HG02870 (cell line): Measurements from ENCODE around the gene ZNF557.
"Not testable (repeated sequence)": the region's sequence is repeated elsewhere in the genome, so short reads cannot be mapped to it uniquely, and the experiment has no call there.

ENCODE experiments used
- ATAC-seq: cut with Tn5 transposase; IDR thresholded peaks from one replicate; pipeline ENCODE4 v1.9.1; 2021; ENCODE audit warnings: mild to moderate bottlenecking, moderate library complexity; ENCODE audit not compliant: unreplicated experiment

ZNF557 gene

DNA sequence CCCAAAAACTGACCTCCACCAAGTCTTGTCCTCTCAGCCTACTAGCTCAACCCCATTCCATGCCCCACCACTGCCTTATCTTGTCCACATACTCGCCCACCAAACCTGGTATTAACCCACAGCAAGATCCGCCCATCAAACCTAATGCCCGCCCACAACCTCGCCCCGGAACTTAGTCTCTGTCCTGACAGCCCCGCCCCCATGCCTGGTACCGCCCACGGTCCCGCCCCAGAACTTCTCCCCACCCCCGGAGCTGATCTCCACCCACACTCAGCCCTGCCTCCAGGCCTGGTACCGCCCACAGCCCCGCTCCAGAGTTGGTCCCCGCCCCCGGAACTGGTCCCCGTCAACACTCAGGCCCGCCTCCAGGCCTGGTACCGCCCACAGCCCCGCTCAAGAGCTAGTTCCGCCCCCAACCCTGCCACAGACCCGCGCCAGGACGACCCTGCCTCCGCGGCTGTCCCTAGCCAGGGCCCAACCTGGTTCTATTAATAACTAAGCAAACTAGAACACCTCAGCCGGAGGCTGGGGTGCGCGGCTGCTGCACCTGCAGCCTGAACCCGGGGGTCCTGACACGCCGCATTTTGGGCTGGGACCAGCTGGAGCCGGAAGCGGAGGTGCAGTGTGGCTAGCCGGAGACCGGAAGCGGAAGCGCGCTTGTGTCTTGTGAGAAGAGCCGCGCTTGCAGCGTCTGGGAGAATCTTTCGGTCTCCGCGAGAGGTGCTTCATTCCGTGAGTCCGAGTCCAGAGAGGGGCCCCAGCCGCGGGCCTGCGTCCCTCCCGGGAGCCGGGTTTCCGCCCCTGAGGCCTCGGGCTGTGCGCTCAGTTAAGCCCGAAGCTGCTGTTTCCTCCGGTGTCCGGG is at the start of gene ZNF557:
TSS of gene ZNF557 (plus strand) at position 662 of the 862 bp plus-strand sequence. CDS start 5,372 bp downstream, outside the sequence.
- peak; percentile 87 for ATAC-seq

DNA sequence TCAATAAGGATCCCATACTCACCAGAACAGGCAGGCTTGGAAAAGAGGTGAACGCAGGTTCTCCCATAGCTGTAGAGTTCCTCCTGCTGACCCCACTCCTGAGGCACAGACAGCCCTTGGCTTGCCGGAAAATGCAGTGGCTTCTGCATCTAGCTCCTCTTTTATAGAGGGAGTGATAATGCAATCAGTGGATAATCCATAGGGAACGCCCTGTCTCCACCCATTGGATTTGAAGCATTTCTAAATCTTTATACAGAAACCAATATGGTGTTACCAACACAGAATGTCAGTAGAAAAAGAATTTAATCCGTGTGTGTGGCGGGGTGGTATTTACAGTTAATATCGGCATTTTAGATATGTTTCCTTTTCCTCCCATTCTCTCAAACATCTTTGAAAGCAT is 48.2 kb upstream of the ZNF557 start, which contains the start of gene MBD3L2B:
TSS of gene MBD3L2B (minus strand) at position 101 of the 400 bp plus-strand sequence. CDS start at position 67, 34 bp downstream.
- ATAC-seq = not testable (repeated sequence)

DNA sequence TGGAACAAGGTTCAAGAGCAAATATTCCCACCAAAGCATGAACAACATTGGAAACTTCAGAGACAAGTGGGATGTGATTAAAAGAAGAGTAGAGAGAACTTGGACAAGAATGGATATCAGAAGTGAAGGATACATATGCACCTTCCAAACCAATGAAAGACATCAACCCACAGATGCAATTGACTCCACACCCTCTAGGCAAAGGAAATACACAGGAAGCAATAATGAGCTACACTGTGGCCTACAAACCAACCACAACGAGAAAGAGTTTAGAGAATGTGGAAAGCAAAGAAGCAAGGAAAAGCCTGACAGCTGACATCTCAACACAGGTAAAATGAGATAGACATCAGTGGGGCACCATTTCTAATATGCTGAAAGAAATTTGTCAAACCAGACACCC is 40.7 kb upstream of the ZNF557 start:
- not testable (repeated sequence) for ATAC-seq

DNA sequence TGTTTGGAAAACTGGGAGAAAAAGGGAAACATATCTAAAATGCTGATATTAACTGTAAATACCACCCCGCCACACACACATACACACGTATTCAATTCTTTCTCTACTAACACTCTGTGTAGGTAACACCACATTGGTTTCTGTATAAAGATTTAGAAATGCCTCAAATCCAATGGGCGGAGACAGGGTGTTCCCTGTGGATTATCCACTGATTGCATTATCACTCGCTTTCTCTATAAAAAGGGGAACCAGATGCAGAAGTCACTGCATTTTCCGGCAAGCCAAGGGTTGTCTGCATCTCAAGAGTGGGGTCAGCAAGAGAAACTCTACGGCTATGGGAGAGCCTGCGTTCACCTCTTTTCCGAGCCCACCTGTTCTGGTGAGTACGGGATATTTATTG is 39.2 kb upstream of the ZNF557 start, which contains the start of gene MBD3L5:
TSS of gene MBD3L5 (plus strand) at position 301 of the 400 bp plus-strand sequence. CDS start at position 335, 34 bp downstream.
- ATAC-seq = not testable (repeated sequence)

DNA sequence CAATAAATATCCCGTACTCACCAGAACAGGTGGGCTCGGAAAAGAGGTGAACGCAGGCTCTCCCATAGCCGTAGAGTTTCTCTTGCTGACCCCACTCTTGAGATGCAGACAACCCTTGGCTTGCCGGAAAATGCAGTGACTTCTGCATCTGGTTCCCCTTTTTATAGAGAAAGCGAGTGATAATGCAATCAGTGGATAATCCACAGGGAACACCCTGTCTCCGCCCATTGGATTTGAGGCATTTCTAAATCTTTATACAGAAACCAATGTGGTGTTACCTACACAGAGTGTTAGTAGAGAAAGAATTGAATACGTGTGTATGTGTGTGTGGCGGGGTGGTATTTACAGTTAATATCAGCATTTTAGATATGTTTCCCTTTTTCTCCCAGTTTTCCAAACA is 29.4 kb upstream of the ZNF557 start, which contains the start of gene MBD3L4:
TSS of gene MBD3L4 (minus strand) at position 101 of the 400 bp plus-strand sequence. CDS start at position 66, 35 bp downstream.
- ATAC-seq = not testable (repeated sequence)

DNA sequence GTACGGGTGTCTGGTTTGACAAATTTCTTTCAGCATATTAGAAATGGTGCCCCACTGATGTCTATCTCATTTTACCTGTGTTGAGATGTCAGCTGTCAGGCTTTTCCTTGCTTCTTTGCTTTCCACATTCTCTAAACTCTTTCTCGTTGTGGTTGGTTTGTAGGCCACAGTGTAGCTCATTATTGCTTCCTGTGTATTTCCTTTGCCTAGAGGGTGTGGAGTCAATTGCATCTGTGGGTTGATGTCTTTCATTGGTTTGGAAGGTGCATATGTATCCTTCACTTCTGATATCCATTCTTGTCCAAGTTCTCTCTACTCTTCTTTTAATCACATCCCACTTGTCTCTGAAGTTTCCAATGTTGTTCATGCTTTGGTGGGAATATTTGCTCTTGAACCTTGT is 27.9 kb upstream of the ZNF557 start:
- not testable (repeated sequence) for ATAC-seq

DNA sequence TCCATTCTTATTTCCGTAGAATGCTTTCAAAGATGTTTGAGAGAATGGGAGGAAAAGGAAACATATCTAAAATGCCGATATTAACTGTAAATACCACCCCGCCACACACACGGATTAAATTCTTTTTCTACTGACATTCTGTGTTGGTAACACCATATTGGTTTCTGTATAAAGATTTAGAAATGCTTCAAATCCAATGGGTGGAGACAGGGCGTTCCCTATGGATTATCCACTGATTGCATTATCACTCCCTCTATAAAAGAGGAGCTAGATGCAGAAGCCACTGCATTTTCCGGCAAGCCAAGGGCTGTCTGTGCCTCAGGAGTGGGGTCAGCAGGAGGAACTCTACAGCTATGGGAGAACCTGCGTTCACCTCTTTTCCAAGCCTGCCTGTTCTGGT is 20.5 kb upstream of the ZNF557 start, which contains the start of gene MBD3L2:
TSS of gene MBD3L2 (plus strand) at position 301 of the 400 bp plus-strand sequence. CDS start at position 354, 53 bp downstream.
- not testable (repeated sequence) for ATAC-seq

DNA sequence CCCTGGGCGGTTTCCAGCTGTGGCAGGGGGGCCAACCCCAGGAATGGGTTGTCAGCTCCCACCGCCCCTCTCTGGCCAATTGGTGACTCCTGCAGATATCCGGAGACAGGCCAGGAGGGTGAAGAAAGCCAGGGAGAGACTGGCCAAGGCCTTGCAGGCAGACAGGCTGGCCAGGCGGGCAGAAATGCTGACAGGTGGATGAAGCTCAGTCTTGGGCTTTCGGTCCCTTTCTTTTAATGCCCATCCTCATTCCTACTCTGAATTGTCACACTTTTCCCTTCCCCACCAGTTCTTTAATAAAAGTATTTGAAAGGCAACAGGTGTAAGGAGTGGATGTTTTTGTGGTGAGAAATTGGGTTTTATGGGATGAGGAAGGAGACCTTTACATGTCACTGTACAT is 18.1 kb upstream of the ZNF557 start:
- ATAC-seq = not testable (repeated sequence)

DNA sequence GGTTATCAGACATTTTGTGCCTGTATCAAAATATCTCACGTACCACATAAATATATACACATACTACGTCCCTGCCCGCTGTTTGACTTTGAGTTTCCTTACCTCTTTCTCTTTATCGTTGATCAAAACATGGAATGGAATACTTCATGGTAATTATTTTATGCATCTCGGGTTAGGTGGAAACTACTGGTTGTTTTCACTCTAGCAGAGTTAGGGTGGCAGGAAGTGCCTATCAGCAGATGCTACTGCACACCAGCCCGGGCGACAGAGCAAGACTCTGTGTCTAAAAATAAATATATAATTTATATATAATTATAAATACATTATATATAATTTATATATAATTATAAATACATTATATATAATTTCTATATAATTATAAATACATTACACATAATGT is 16.6 kb upstream of the ZNF557 start:
- ATAC-seq = not testable (repeated sequence)

DNA sequence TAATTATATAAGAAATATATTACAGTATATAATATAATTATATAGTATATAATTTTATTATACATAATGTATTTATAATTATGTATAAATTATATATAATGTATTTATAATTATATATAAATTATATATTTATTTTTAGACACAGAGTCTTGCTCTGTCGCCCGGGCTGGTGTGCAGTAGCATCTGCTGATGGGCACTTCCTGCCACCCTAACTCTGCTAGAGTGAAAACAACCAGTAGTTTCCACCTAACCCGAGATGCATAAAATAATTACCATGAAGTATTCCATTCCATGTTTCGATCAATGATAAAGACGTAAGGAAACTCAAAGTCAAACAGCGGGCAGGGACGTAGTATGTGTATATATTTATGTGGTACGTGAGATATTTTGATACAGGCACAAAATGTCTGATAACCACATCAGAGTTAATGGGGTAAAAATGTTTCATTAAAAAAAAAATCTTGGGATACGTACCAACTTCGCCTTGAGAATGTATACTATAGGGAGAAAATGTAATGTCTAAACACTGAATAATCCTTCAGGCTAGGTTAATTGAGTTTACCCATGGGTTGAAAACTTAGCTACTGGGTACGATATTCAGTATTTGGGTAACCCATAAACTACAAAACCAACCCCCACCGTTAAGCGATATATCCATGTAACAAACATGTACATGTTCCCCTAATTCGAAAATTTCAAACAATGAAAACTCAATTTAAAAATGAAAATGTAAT is 14.7 kb upstream of the ZNF557 start:
- ATAC-seq = not testable (repeated sequence)

DNA sequence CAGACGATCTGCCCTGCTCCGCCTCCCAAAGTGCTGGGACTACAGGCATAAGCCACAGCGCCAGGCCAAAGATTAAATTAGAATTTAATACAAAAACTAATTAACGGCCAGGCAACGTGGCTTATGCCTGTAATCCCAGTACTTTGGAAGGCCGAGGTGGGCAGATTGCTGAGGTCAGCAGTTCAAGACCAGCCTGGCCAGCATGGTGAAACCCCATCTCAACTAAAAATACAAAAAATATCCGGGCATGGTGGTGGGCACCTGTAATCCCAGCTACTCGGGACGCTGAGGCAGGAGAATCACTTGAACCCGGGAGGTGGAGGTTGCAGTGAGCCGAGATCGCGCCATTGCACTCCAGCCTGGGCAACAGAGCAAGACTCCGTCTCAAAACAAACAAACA is 13.8 kb upstream of the ZNF557 start:
- not testable (repeated sequence) for ATAC-seq

DNA sequence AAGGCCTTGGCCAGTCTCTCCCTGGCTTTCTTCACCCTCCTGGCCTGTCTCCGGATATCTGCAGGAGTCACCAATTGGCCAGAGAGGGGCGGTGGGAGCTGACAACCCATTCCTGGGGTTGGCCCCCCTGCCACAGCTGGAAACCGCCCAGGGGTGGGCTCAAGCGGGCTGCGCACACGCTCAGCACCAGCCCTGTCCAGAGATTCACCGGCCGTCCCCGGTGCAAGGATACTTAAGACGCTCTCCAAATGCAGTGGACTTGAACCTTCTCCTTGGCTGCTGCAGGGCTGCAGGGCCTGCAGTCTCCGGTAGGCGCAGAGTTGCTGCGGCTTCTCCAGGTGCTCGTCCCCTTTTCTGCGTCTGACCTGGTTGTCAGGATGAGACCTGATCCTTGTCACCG is 13.1 kb upstream of the ZNF557 start:
- not testable (repeated sequence) for ATAC-seq

DNA sequence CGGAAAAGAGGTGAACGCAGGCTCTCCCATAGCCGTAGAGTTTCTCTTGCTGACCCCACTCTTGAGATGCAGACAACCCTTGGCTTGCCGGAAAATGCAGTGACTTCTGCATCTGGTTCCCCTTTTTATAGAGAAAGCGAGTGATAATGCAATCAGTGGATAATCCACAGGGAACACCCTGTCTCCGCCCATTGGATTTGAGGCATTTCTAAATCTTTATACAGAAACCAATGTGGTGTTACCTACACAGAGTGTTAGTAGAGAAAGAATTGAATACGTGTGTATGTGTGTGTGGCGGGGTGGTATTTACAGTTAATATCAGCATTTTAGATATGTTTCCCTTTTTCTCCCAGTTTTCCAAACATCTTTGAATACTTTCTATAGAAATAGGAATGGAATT is 10.9 kb upstream of the ZNF557 start, which contains the start of gene MBD3L3:
TSS of gene MBD3L3 (minus strand) at position 101 of the 400 bp plus-strand sequence. CDS start at position 30, 71 bp downstream.
- ATAC-seq = not testable (repeated sequence)

DNA sequence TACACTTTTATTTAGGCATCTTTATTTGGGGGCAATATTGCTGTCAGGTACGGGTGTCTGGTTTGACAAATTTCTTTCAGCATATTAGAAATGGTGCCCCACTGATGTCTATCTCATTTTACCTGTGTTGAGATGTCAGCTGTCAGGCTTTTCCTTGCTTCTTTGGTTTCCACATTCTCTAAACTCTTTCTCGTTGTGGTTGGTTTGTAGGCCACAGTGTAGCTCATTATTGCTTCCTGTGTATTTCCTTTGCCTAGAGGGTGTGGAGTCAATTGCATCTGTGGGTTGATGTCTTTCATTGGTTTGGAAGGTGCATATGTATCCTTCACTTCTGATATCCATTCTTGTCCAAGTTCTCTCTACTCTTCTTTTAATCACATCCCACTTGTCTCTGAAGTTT is 9.5 kb upstream of the ZNF557 start:
- not testable (repeated sequence) for ATAC-seq

DNA sequence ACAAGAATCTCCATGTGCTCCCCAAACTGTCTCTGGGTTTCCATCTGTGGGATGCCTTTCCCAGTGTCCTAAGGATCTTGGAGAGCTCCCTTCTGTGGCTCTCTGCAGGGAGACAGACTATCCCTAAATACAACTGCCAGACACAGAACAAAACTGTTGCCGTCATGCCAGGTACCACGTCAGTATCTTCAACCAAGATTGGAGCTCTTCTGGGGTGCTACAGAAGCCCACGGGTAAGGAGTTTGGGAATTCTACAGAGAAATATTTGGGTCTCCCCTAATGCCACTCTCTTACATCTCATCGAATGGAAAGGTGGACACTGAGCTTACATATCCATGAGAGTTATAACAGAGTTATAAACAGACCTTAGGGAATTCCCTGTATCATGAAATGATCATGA is 6.2 kb upstream of the ZNF557 start:
- no peak for ATAC-seq

DNA sequence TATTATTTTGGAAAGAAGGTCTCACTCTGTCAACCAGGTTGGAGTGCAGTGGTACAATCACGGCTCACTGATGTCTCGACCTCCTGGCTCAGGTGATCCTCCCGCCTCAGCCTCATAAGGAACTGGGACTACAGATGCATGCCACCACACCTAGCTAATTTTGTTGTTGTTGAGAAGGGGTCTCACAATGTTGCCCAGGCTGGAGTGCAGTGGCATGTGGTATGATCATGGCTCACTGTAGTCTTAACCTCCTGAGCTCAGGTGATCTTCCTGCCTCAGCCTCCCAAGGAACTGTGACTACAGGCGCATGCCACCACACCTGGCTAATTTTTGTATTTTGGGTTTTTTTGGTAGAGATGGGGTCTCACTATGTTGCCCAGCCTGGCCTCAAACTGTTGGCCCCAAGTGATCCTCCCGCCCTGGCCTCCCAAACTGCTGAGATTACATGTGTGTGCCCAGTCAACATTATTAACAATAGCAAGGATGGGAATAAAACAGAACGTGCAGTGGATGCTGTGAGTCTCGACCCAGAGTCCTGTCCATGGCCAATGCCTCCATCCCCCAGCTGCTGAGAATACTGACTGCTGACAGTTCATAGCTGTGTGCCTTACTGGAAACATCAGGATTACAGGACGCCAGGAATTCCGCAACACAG is 5.6 kb upstream of the ZNF557 start:
- no peak for ATAC-seq

DNA sequence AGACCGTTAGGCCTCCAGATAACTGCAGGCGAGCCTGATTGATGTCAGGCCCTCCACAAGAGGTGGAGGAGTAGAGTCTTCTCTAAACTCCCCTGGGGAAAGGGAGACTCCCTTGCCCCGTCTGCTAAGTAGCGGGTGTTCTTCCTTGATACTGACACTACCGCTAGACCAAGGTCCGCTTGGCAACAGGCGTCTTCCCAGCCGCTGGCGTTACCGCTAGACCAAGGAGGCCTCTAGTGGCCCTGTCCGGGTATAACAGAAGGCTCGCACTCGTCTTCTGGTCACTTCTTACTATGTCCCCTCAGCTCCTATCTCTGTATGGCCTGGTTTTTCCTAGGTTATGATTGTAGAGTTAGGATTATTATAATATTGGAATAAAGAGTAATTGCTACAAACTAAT is 2.4 kb upstream of the ZNF557 start:
- not testable (repeated sequence) for ATAC-seq

DNA sequence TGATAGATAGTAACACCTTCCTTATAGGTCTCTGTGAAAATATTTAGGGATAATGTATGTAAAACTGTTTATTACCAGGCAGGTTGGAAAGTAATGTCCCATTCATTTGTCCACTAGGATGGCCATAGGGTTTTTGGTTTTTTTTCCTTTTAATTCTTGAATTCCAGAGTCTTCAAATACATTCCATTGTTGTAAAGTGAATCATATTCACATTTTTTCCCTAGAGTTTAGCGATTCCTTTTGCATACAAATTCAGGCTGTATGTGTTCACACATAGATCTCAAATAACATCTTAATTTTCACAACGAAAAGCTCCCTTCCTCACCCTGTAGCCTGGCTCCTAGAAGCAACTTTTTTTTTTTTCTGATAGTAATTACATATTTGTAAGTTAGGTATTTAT is 1.8 kb upstream of the ZNF557 start:
- no peak for ATAC-seq

DNA sequence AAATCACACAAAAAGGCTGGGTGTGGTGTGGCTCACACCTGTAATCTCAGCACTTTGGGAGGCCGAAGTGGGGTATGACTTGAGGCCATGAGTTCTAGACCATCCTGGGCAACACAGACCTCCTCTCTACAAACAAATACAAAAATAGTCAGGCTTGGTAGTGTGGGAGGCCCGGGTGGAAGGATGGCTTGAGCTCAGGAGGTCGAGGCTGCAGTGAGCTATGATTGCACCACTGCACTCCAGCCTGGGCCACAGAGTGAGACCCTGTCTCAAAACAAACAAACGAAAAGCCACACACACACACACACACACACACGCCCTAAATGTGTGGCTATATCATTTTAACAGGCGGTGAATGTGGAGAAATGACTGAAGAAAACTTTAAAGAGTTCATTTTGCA is 904 bp upstream of the ZNF557 start:
- no peak for ATAC-seq

DNA sequence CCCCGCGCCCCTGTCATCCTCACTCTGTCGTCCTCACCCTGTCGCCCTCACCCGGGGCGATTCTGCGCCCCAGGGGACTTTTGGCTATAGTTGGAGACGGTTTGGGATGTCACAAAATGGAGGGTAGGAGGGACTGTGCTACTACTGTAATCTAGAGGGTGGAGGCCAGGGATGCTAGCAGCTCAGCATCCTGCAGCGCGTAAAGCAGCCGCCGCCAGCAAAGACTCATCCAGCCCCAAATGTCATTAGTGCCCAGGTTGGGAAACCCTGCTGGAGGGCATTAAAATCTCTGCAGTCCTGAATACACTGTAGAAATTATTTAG is 362 bp downstream of the ZNF557 start:
- no peak for ATAC-seq

DNA sequence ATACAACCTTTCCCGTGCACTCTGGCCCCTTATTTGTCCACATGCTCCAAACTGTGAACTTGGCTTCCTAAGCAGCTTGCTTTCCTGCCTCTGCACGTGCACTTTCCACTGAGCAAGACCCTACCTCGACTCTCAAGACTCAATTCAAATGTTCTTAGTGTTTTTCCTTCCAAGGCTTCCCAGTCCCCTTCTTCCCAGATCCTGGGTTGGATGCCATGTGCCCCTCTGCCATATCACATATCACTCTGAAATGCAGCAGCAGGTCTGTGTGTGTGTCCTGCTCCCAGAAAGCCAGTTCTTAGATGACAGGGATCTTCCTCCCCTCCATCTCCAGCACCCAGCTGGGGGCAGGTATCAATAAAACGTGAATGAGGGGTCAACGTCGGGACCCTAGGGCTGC is 3.0 kb downstream of the ZNF557 start:
- no peak for ATAC-seq
